Right cardiac atrium (tissue), 5 donors: Measurements from ENCODE around the gene EFCAB8. TPM values are rescaled to one million over a fixed set of nuclear protein-coding genes. Genes with fewer than 3 reads are reported as not detected.

ENCODE experiments used
- polyA plus RNA-seq: library from polyadenylated mRNA; stranded (reverse); fragments of 200-250 nt; gene quantifications from one replicate; pipeline ENCODE4 v1.2.3, GENCODE V29; 2013
- total RNA-seq, 4 donors: library from RNA; stranded (reverse); fragmentation: NEBNext Ultra II Directional; extraction: Animal tissue kit (Norgen Biotek cat#: 25700); gene quantifications; one replicate each; pipeline ENCODE4 v1.2.1, GENCODE V29; 2021
- donor health status: healthy with polysubstance abuse.
- donor health status: DM: no; HTN: yes; CAD: no.
- donor health status: DM: no; HTN: no; CAD: no.
- donor health status: DM: no; HTN: yes; CAD: no; lungs with severe emphysema.
- donor health status: DM: yes; HTN: yes; CAD: no.

The EFCAB8 gene
- total and polyA plus RNA-seq, 5 donors: 0.20 to 0.64 TPM; not detected in 3

Other genes starting within 250 kb of the EFCAB8 start
- under 1 TPM in 1 of 4 donors, not detected in 3; 0.06 TPM for gene C20orf203, start 185.0 kb upstream of the EFCAB8 start, total RNA-seq
- gene C20orf203, start 185.0 kb upstream of the EFCAB8 start, polyA plus RNA-seq: not detected
- 10 to 100 TPM; 36.2 to 44.8 (median 40.7) TPM for gene COMMD7, start 115.5 kb upstream of the EFCAB8 start, total RNA-seq
- gene COMMD7, start 115.5 kb upstream of the EFCAB8 start, polyA plus RNA-seq: 53.6 TPM
- gene DNMT3B, start 96.5 kb upstream of the EFCAB8 start, total RNA-seq: under 1 TPM; 0.28 to 0.65 (median 0.59) TPM
- 0.52 TPM for gene DNMT3B, start 96.5 kb upstream of the EFCAB8 start, polyA plus RNA-seq
- 100 to 1,000 TPM in 1 of 4 donors, 10 to 100 TPM in 3; 71.9 to 110 (median 84.3) TPM for gene MAPRE1, start 39.0 kb upstream of the EFCAB8 start, total RNA-seq
- gene MAPRE1, start 39.0 kb upstream of the EFCAB8 start, polyA plus RNA-seq: 47.0 TPM
- not detected for gene SUN5, start 145.5 kb downstream of the EFCAB8 start, total RNA-seq
- gene SUN5, start 145.5 kb downstream of the EFCAB8 start, polyA plus RNA-seq: not detected
- not detected for gene BPIFB2, start 148.8 kb downstream of the EFCAB8 start, total RNA-seq
- not detected for gene BPIFB2, start 148.8 kb downstream of the EFCAB8 start, polyA plus RNA-seq
- gene BPIFB6, start 172.7 kb downstream of the EFCAB8 start, total RNA-seq: not detected
- not detected for gene BPIFB6, start 172.7 kb downstream of the EFCAB8 start, polyA plus RNA-seq
- not detected for gene BPIFB3, start 195.0 kb downstream of the EFCAB8 start, total RNA-seq
- gene BPIFB3, start 195.0 kb downstream of the EFCAB8 start, polyA plus RNA-seq: not detected
- under 1 TPM in 2 of 4 donors, not detected in 2; 0.62 to 0.69 TPM for gene BPIFB4, start 220.7 kb downstream of the EFCAB8 start, total RNA-seq
- gene BPIFB4, start 220.7 kb downstream of the EFCAB8 start, polyA plus RNA-seq: not detected